ENCODE measurements around the gene PRR23B.

DNA sequence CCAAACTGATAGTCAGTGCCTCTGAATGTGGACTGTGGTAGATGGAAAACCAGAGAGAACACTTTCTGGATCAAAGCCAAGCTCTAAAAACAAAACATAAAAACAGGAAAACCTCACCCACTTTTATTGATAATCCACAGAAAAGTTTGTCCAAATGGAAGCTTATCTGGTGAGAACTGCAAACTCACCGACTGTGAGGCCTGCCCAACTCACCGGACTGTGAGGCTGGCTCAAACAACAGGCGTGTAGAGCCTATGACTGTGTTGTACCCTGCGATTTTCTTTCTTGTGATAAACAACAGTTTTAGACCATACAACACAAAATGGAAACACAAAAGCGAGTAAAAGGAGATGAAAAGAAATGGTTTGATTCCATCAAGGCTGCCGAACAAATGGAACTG is 16.8 kb upstream of the PRR23B start:
- TF ChIP-seq, protein P1, sequence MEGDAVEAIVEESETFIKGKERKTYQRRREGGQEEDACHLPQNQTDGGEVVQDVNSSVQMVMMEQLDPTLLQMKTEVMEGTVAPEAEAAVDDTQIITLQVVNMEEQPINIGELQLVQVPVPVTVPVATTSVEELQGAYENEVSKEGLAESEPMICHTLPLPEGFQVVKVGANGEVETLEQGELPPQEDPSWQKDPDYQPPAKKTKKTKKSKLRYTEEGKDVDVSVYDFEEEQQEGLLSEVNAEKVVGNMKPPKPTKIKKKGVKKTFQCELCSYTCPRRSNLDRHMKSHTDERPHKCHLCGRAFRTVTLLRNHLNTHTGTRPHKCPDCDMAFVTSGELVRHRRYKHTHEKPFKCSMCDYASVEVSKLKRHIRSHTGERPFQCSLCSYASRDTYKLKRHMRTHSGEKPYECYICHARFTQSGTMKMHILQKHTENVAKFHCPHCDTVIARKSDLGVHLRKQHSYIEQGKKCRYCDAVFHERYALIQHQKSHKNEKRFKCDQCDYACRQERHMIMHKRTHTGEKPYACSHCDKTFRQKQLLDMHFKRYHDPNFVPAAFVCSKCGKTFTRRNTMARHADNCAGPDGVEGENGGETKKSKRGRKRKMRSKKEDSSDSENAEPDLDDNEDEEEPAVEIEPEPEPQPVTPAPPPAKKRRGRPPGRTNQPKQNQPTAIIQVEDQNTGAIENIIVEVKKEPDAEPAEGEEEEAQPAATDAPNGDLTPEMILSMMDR (IDR thresholded peaks at IDR 0.05) = no peak
- no peak for TF ChIP-seq POLR2A (IDR thresholded peaks at IDR 0.05)
